Stimulated activated CD8-positive, alpha-beta memory T cell treated with anti-CD3 and anti-CD28 coated beads, Interleukin-7, amount 100 ng/mL, for 4 hours (primary cell): Measurements from ENCODE around the gene CMPK1.

Source experiments
- DNase-seq, 2 donors: peaks; one replicate each; pipeline ENCODE4 v3.0.0-alpha.2; 2020; ENCODE audit warnings: low read depth in 2 of 2

The CMPK1 gene

GRCh38 chr1:47423872-47424271, 90.3 kb downstream of the CMPK1 start:
- no peak for DNase-seq

GRCh38 chr1:47424336-47424982, 90.9 kb downstream of the CMPK1 start:
- DNase-seq, result no peak
